HG02885 (cell line): ENCODE results near the gene ATG16L1.
A peak's percentile ranks its signal among the peaks of the same experiment; 100 is the strongest.

Experiments
- ATAC-seq: cut with Tn5 transposase; IDR thresholded peaks from one replicate; pipeline ENCODE4 v1.9.1; 2021; ENCODE audit warnings: mild to moderate bottlenecking; ENCODE audit not compliant: unreplicated experiment, poor library complexity

ATG16L1 gene

DNA sequence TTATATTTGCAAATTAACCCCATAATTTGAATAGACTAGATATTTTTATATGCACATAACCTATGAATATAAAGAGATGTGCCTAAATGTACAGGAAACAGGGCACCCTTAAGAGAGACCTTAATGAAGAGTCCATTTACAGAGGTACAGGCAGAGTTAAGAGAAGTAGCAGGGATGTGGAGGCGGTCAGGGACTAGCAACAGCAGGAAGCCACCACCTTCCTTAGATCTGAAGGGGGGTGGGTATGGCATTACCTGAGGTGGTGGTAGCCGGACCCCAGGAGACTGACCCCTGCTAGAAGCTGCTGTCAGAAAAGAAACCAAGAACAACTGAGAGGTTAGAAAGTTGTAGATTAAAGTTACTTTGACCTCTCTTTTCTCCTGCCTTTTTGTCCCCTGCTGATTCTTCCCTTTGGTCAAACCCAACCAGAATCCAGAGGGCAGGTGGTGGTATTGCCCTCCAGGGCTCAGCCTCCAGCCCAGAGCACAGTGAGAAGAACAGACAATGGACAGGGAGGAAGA, 24.9 kb upstream of the ATG16L1 start:
- ATAC-seq = no peak

DNA sequence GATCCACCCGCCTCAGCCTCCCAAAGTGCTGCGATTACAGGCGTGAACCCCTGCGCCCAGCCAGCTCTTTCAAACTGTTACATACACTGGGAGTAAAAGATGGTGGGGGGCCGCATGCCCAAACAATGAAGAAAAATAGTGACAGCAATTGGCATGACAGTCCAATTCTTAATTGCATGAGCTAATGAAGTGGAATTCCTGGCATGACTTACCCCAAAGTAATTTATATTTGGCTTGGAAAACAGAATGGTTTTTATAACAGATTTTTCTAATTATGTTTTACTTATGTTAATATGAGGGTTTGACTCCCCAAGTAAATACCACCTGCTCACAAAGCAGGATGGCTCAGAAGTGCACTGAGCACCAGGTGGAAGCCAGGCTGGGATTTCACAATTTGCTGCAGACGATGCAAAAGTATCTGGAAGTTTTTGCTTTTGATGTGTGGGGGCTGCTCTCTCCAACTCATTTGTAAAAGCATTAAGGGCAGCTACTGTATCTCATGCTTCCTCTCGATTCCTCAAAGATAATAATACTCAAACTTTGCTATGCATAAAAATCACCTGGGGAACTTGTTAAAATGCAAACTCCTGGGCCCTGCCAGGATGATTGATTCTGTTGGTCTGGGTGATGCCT, 24.0 kb upstream of the ATG16L1 start:
- ATAC-seq = no peak

DNA sequence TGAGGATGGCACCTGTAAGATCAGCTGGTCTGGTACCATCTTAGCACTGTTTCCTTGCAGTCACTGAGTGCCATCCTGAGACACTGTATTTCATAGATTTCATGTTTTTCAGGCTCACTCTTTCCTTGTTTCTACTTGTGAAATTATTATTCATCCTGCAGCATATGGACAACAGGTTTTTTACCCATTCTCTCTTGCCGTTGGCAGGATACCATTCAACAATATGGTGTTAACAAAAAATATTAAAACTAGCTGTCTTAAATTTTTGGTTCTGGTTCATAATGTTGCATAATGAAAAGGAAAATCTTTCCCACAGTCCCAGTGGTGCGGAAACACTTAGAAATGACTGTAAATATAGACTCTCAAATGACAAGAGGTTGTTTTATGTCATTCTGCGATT, 23.1 kb upstream of the ATG16L1 start:
- no peak for ATAC-seq

DNA sequence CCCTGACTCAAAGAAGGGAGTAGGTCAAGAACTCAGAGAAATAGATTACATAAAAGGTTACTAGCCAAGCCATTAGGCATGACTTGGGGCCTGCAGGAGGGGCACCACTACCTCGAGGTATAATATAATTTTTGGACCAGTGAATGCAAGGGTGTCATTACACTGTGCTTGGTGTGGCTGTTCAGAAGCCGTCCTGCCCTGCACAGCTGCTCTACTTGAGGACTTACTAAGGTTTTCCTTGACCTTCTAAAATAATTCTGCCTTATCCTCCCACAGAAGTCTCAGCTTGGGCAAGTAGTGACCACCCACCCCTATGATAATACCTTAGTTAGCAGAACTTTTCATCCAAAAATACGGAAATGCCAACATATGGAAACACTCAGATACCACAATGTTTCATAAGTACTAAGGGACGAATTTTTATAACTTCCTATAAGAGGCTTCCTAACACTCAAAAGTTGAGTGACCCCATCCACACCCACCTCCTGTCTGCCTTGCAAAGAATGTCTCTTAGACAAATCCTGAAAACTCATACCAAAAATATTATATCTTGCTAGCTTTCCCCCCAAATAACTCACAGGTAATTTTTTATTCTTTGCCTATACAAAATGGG, 17.7 kb upstream of the ATG16L1 start:
- ATAC-seq = no peak

GRCh38 chr2:233234264-233234663, 17.2 kb upstream of the ATG16L1 start:
- no peak for ATAC-seq

DNA sequence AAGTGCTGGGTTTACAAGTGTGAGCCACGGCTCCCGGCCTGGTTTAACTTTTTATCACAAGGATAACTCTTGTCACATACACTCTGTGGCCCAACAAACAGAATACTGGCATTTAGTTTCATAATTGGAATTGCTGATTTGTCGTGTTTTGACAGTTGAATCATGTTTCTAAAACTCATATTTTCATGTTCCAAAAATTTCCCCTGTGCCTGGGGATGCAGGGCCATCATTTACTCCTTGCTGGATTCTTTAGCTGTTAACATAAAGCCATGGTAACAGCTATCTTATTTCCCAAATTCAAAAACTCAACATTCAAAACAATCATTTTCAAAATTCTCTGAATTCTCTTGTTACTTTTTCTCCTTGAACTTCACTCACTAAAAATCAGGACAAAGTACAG, 16.5 kb upstream of the ATG16L1 start:
- no peak for ATAC-seq

DNA sequence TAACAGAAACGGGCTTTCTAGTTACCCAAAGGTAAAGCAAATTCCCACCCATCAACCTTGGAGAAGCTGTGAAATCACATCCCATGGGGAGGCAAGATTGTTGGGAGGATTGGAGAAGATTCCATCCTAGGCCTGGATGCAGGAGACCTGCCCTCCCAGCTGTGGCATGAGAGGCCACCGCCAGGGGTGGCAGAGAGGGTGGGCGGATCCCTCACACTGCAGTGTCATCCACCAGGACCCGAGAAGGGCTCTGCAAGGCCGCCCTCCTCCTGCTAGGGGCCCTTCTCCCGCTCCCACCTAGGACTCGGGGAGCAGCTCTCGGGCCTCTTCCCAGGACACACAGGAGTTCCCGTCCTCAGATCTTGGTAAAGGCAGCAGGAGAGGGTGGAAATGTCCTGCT, 15.5 kb upstream of the ATG16L1 start:
- ATAC-seq = no peak

GRCh38 chr2:233236820-233237589, 14.5 kb upstream of the ATG16L1 start:
- no peak for ATAC-seq

- peak; percentile 52 for ATAC-seq
Observed at GRCh38 chr2:233240897-233241296, 10.6 kb upstream of the ATG16L1 start.

DNA sequence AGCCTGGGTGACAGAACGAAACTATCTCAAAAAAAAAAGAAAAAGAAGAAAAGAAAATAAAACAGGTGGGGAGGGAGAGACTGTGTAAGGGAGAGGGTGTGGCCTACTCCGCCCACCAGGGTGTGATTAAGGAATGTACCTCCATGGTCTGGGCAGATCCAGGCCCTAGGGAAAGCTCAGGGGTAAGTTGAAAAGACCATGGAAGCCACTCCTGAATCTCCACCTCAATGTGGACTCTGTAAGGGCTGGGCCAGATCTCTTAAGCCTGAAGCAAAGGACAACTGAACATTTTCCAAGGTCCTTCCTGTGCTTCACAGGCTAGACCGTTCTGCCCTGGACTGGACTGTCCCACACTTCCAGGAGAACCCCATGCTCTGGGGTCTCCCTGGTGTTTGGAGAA, 9.7 kb upstream of the ATG16L1 start:
- no peak for ATAC-seq

DNA sequence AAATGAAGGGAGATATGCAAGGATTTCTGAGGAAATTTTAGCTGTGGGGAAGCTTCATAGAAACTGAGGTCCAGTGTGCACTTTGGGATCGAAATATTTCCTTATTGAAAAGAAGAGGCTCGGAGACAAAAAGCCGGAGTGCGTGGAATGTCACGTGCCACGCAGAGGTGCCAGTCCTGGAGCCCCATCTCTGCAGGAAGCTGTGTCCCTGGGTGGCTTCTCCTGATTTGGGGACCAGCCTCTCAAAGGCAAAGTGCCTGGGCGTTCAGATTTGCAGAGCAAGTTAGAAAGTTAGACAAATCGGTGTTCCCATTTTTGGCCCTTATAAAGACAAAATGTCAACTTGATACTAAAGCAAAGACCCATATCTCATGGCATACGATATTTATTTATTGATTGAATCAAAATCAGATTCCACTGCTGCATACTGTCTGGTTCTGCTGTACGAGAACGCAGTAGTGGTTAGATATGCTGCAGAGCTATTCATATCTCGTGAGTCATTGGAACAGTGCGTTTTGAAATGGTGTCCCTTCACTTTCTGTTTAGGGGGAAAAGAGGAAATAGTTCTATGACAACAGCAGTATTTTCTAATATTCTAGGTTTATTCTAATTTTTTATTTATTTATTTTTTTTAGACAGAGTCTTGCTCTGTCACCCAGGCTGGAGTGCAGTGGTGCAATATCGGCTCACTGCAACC, 9.1 kb upstream of the ATG16L1 start:
- no peak for ATAC-seq

- no peak for ATAC-seq
Observed at GRCh38 chr2:233243348-233243747, 8.1 kb upstream of the ATG16L1 start.

GRCh38 chr2:233244818-233245217, 6.7 kb upstream of the ATG16L1 start:
- ATAC-seq = no peak

- ATAC-seq = no peak
Observed at GRCh38 chr2:233245406-233245805, 6.1 kb upstream of the ATG16L1 start.

DNA sequence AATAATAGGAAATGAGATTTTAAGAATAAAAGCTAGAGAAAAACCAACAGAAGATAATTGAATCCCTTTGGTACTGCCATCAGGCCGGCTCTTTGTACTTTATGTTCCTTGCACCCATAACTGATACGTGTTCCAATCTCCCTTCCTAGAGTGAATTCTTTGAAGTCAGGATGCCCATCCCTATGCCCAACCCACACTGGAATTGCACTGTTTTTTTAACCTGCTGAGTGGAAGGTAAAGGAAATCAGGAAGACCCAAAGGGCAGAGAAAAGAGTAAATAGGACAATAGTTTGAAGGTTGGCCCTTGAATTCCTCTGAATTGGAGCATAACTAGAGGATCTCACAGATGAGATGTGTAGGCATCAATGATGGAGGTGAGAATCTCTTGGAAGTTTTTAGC, 4.4 kb upstream of the ATG16L1 start:
- ATAC-seq = no peak

DNA sequence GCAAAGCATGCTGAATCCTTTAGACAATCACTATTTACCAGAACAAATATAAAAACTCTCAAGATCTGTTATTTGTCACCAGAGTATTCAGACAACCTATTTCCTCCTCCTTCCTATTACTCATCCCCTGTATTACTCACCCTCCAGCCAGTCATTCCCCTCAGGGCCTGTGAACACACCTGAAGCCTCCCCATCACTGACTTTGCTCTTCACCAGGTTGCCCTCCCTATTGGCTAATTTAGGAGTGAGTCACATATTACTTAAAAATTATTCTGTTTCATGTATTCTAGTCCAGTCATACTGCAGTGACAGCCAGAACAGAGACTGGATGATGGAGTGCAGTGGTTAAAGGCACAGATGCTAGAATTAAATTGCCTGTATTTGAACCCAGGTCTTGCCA, 3.7 kb upstream of the ATG16L1 start:
- no peak for ATAC-seq

- ATAC-seq = no peak
Observed at GRCh38 chr2:233248999-233249398, 2.5 kb upstream of the ATG16L1 start.

GRCh38 chr2:233250568-233250967, 905 bp upstream of the ATG16L1 start:
- ATAC-seq = no peak

DNA sequence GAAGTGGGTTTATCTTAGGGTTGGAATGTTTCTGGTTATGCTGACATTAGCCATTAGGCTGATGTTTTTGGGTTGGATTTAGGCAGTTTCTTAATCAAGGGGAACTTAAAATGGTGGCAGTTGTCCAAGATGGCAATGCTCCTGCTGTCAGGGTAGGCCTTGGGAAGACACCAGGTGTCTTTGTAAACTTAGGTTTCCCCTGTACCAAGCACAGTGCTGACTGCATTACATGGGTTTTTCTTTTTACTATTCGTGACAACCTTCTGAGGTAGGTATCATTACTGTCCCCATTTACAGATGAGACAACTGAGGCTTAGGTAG, 528 bp upstream of the ATG16L1 start:
- peak; percentile 30 for ATAC-seq

DNA sequence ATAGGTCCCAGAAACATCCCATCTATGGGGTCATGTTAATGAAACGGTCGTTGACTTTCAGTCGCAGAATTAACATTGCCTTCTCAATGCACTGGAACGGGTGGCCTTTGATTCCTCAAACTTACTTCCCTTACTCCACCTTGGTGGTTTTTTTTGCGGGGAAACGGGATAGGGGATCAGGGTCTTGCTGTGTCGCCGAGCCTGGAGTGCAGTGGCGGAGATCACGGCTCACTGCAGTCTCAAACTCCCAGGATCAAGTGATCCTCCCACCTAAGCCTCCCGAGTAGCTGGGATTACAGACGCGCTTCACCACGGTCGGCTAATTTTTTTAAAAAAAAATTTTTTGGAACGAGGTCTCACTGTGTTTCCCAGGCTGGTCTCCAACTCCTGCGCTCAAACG, 754 bp downstream of the ATG16L1 start:
- no peak for ATAC-seq

GRCh38 chr2:233255151-233255550, 3.7 kb downstream of the ATG16L1 start:
- no peak for ATAC-seq
